ENCODE measurements around the gene DOCK3. TPM values are rescaled to one million over a fixed set of nuclear protein-coding genes. Genes with fewer than 3 reads are reported as not detected.

Gene DOCK3
- total RNA-seq, 4 donors from 2014 or later, result 2.1 to 8.6 (median 2.9) TPM

- DNase-seq (ENCODE audit: low spot score in 2 of 2), result no peak
- peaks cover 74% of the 10 kb centered on the region for H3K36me3 ChIP-seq
- TF ChIP-seq, protein P1, sequence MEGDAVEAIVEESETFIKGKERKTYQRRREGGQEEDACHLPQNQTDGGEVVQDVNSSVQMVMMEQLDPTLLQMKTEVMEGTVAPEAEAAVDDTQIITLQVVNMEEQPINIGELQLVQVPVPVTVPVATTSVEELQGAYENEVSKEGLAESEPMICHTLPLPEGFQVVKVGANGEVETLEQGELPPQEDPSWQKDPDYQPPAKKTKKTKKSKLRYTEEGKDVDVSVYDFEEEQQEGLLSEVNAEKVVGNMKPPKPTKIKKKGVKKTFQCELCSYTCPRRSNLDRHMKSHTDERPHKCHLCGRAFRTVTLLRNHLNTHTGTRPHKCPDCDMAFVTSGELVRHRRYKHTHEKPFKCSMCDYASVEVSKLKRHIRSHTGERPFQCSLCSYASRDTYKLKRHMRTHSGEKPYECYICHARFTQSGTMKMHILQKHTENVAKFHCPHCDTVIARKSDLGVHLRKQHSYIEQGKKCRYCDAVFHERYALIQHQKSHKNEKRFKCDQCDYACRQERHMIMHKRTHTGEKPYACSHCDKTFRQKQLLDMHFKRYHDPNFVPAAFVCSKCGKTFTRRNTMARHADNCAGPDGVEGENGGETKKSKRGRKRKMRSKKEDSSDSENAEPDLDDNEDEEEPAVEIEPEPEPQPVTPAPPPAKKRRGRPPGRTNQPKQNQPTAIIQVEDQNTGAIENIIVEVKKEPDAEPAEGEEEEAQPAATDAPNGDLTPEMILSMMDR (IDR thresholded peaks at IDR 0.05), result no peak
- TF ChIP-seq POLR2A (IDR thresholded peaks at IDR 0.05), result no peak
- TF ChIP-seq EP300 (IDR thresholded peaks at IDR 0.05), result no peak
- TF ChIP-seq POLR2AphosphoS5 (IDR thresholded peaks at IDR 0.05), result no peak
- H3K4me1 ChIP-seq, result no peaks in the 10 kb centered on the region
- H3K4me3 ChIP-seq, result no peak overlapping the region
- H3K9me3 ChIP-seq, result no peaks in the 10 kb centered on the region
- H3K27me3 ChIP-seq, result no peaks in the 10 kb centered on the region
- no peak overlapping the region for H3K27ac ChIP-seq
- 94% methylated on average over 3 of the region's 3 CpGs for WGBS
Observed at GRCh38 chr3:51429138-51429537, 754.4 kb downstream of the DOCK3 start.

Other genes starting within 250 kb of the DOCK3 start
- gene CACNA2D2, start 171.3 kb upstream of the DOCK3 start, total RNA-seq, result 1 to 10 TPM; 1.4 to 5.6 (median 1.7) TPM
- 1 to 10 TPM; 1.3 to 3.7 (median 2.2) TPM for gene C3orf18, start 107.2 kb upstream of the DOCK3 start, total RNA-seq
- 10 to 100 TPM in 1 of 4 donors, 1 to 10 TPM in 3; 3.8 to 10.6 (median 8.4) TPM for gene HEMK1, start 105.4 kb upstream of the DOCK3 start, total RNA-seq
- 10 to 100 TPM; 12.8 to 20.5 (median 14.7) TPM for gene CISH, start 63.2 kb upstream of the DOCK3 start, total RNA-seq
- 100 to 1,000 TPM in 2 of 4 donors, 10 to 100 TPM in 2; 71.5 to 120 (median 99.4) TPM for gene MAPKAPK3, start 57.8 kb upstream of the DOCK3 start, total RNA-seq